Hematopoietic multipotent progenitor cell treated with erythropoietin and hydrocortisone succinate and interleukin-3 and kit ligand, for 6 days (in vitro differentiated cells): ENCODE results near the gene SIGLEC8.
"Not testable (repeated sequence)": the region's sequence is repeated elsewhere in the genome, so short reads cannot be mapped to it uniquely, and the experiment has no call there.

Experiments used
- DNase-seq: peaks from one replicate; pipeline ENCODE4 v3.0.0-alpha.2; 2015

SIGLEC8 gene

GRCh38 chr19:51472607-51473006 lies 14.4 kb upstream of the SIGLEC8 start:
- DNase-seq, result no peak

- no peak for DNase-seq
Observed at GRCh38 chr19:51471527-51471926, 13.3 kb upstream of the SIGLEC8 start.

GRCh38 chr19:51470966-51471365 lies 12.7 kb upstream of the SIGLEC8 start:
- peak; percentile 88 for DNase-seq

GRCh38 chr19:51469629-51470028 lies 11.4 kb upstream of the SIGLEC8 start:
- no peak for DNase-seq

DNA sequence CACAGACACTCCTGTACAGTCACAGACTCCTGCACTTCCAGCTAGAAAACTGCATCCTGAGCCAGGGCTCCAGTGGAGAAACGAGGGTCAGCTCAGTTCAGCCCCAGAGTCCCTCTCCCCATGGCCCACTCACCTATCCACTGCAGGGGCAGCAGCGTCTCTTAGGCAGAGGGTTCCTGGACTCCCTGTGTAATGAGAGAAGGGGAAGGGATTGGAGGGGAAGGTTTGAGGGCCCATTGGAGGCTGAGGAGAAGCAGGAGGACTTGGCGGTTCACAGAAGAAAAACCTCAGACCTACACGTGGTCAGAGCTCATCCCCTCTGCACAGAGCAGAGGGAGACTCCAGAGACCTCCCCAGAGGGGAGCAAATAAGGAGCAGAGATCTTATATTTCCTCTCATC lies 10.9 kb upstream of the SIGLEC8 start:
- no peak for DNase-seq

DNA sequence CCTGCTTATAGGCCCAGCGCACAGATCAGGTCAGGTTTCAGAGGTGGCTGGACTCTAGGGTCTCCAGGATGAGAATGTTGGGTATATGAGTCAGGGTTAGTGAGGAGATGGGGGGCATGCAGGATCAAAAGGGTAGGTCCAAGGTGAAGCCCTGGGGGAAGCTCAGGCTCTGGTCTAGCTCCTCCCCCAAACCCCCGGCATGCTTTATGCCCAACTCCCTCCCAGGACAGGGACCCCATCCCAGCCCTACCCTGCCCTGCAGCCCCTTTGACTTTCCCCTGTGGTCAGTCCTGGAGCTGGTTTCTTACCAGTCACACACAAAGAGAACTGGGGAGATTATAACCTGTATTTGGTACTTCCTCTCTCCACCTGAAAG lies 10.3 kb upstream of the SIGLEC8 start:
- no peak for DNase-seq

- DNase-seq, result peak; percentile 70
Observed at GRCh38 chr19:51467864-51468544, 9.8 kb upstream of the SIGLEC8 start.

DNA sequence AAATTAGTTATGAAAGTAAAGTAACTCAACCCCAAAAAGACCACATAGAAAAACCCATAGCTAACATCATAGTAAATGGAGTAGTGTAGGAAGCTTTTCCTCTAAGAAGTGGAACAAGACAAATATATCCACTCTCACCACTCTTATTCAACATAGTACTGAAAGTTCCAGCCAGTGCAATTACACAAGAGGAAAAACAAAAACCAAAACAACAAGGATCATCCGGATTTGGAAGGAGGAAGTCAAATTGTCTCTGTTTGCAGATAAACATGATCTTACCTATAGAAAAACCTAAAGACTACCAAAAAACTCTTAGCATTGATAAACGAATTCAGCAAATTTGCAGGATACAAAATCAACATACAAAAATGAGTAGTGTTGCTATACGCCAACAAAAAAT lies 8.5 kb upstream of the SIGLEC8 start:
- DNase-seq, result no peak

DNA sequence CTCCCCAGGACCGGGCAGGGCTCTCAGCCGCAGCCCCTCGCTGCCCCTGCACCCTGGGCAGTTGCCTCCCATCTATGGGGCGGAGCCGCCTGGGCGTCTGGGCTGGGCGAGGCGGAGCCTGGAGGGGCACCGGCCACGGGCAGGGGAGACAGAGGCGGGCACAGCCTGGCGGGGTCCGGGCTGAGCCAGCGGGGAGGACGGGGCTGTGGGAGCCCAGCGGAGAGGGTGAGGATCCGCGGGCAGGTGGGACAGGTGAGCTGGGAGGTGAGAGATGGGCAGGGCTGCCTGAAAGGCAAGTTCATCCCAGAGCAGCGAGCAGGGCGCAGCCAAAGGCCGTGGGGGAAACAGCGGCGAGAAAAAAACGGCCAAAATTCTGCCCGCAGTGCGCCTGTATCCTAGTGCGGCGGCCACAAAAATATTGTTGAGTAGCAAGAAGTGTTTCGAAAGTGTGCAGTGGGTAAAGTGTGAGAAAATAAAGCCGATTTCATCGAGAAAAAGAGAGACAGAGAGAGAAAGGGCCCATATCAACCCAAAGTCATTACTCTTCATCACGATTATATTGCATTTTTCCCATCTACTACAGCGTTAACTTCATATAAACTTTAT lies 5.8 kb upstream of the SIGLEC8 start:
- not testable (repeated sequence) for DNase-seq

DNA sequence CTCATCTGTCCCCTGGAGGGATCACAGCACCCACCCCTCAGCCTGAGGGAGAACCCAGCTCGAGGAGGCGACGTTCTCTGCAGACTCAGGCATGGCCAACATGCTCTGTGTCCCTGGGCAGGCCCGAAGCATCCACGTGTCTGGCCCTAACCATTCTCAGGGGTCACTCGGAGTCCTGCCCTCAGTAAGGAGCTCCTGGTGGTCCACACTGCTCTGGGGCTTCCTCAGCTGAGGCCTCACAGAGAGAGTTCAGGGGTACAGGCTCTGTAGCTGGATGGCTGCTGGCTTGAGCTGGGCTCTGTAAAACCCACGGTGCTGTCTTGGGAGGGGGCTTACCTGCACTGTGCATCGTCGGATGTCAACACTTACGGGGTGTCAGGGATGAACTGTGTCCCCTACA lies 4.4 kb upstream of the SIGLEC8 start:
- no peak for DNase-seq

GRCh38 chr19:51462276-51462675 lies 4.0 kb upstream of the SIGLEC8 start:
- no peak for DNase-seq

DNA sequence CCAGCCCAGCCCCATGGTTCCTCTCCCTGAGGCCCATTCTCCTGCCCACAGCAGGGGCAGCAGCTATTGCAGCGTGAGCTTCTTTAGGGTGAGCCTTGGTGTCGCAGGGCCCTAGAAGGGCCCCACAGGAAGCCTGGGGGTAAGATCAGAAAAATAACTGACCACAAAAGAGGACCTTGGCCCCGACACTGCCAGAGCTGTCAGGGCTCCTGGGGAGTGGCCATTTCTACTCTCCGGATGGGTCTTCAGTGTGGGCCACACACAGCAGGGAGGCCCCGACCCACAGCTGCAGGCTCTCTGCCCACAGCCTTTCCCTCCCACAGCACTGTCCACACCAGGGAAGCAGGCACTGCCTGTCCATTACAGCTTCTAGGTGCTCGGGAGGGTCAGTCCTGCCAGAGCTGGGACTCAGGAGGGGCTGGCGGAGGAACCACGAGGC lies 3.5 kb upstream of the SIGLEC8 start:
- peak; percentile 73 for DNase-seq

GRCh38 chr19:51460164-51460992 lies 2.1 kb upstream of the SIGLEC8 start:
- peak; percentile 80 for DNase-seq

DNA sequence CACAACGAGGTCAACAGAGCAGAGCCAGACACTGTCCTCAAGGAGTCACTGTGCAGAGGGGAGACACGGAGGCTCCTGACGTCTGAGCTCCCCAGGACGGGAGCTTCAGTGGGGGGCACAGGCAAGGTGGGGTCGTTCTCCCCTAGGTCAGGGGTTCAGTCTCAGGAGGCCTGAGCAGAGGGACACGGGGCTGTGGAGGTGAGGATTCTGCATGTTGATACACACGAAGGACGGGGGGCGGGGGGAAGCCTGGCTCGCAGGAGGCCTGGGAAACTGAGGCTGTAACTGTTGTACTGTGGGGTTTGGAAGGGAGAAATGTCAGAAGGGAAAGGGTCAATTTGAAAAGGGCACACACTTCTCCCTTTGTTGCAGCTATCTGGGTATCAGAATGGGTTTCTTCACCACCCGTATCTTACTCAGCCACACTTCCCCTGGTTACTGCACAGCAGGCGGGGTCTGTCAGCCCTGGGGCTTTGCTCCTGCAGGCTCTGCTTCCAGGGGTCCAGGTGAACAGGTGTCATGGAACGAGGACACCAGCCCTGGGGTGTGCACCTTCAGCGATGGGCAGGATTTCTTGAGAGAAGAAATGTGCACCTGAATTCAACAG lies 748 bp upstream of the SIGLEC8 start:
- peak; percentile 67 for DNase-seq

DNA sequence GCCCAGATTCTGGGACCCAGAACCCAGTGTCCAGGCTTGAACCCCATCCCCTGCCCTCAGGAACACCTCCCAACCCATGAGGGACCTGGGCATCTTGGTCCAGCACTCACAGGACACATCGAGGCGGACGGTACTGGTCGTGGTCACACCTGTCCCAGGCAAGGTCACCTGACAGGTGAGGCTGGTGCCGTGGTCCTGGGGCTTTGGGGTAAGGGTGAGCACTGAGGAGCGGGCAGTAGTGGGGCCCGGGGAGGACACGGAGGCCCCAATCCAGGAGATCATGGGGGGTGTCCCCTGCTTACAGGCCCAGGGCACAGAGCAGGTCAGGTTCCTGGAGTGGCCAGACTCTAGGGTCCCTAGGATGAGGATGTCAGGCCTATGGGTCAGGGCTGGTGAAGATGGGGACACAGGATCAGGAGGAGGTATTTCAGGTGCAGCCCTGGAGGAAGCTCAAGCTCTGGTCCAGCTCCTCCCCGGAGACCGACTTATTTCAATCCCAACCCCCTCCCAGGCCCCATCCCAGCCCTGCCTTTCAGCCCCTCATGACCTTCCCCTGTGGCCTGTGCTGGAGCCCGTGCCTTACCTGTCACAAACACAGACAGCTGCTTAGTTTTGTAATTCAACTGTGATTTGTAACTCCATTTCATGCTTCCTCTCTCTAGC lies 772 bp downstream of the SIGLEC8 start:
- DNase-seq, result no peak

DNA sequence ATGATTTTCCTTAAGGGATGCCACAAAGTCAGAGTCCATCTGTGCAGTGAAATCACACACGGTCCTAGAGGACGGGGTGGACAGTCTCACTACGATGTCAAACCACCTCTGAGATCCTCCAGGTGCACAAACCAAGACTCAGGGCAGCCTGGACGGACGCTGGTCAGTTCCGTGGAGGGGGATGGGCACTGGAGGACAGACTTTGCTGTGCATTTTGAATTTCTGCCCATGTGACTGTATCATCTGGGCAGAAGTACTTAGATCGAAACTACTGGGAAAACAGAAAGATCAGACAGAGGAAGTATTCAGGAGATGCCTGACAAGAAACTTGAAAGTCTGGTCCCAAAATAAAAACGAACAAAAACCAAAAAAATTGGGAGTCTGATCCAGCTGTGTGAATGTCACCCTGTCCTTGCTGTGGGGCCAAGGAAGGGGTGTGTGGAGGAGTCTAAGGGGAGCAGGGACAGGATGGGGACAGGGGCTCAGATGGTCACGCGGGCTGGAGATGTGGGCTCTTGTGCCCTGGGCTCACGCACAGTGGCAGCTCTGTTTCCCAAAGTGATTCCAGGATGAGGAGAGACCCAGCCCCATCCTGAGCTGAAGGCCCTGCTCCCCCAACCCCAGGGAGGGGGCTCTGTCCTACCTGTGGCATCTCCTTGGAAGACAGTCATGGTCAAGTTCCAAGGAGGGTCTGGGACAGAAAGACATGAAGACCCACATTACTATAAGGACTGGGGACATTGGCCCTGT lies 1.5 kb downstream of the SIGLEC8 start:
- no peak for DNase-seq

- DNase-seq, result no peak
Observed at GRCh38 chr19:51450730-51451307, 7.4 kb downstream of the SIGLEC8 start.

- peak; percentile 70 for DNase-seq
Observed at GRCh38 chr19:51448411-51449016, 9.7 kb downstream of the SIGLEC8 start.

- no peak for DNase-seq
Observed at GRCh38 chr19:51448011-51448410, 10.2 kb downstream of the SIGLEC8 start.

- not testable (repeated sequence) for DNase-seq
Observed at GRCh38 chr19:51447510-51447909, 10.7 kb downstream of the SIGLEC8 start.
